A549 (cell line): Measurements from ENCODE around the gene PLEKHM2. TPM values are rescaled to one million over a fixed set of nuclear protein-coding genes. Genes with fewer than 3 reads are reported as not detected.

Experiments
- ATAC-seq, 2 experiments: fragments of 200-7000 bp in 1 of 2; fragments of >200 bp in 1 of 2; cut with Nextera tagmentation in 1 of 2; cut with Tn5 transposase in 1 of 2; 3 replicates each; pipeline versions ENCODE4 v1.8.0 to v1.9.1; 2018 to 2020; ENCODE audit warnings: mild to moderate bottlenecking in 1 of 2, moderate library complexity in 1 of 2
- CTCF ChIA-PET: fragments of 300-600 bp; sonication (Branson Sonifier 250); formaldehyde crosslinking; extraction: SDS; loops from one replicate; lab custom pipeline; 2021; ENCODE audit warnings: antibody characterized with exemption, inconsistent platforms; lab: Yijun Ruan, JAX
- POLR2A ChIA-PET: fragments of 350-600 bp; formaldehyde crosslinking; extraction: SDS; loops from one replicate; lab custom pipeline; 2021; ENCODE audit warnings: antibody characterized with exemption, inconsistent platforms; lab: Yijun Ruan, JAX
- DNase-seq, 2 experiments: peaks; one replicate each; pipeline versions ENCODE4 v3.0.0 to v3.0.0-alpha.2; 2011 to 2016; ENCODE audit warnings: low read depth in 1 of 2, low spot score in 1 of 2
- FAIRE-seq: peaks from 2 replicates; lab custom pipeline; 2011; peaks lifted over from hg19 to GRCh38; lab: Jason Lieb, UNC
- H3K27ac ChIP-seq, 2 experiments: fragments of >200 bp; sonication (Bioruptor Twin); formaldehyde crosslinking; 3 replicates each; pipeline ENCODE4 v1.5.1; 2016 to 2017
- H3K4me1 ChIP-seq: fragments of >200 bp; sonication (Bioruptor Twin); formaldehyde crosslinking; 3 replicates; pipeline ENCODE4 v1.6.1; 2016
- H3K4me2 ChIP-seq: fragments of >200 bp; sonication (Bioruptor Twin); formaldehyde crosslinking; 3 replicates; pipeline ENCODE4 v1.6.1; 2016
- H3K4me3 ChIP-seq: fragments of >200 bp; sonication (Bioruptor Twin); formaldehyde crosslinking; 3 replicates; pipeline ENCODE4 v1.5.1; 2016
- H3K9me3 ChIP-seq: fragments of >200 bp; sonication (Bioruptor Twin); formaldehyde crosslinking; 3 replicates; pipeline ENCODE4 v1.6.1; 2016
- BHLHE40 ChIP-seq: IDR thresholded peaks from 2 replicates; pipeline ENCODE4 v1.6.1; 2012; ENCODE audit warnings: low read depth, low read length, inconsistent platforms
- CBX2 ChIP-seq: fragments of 200-600 bp; sonication (generic); IDR thresholded peaks from 2 replicates; pipeline ENCODE4 v1.6.1; 2016; ENCODE audit warnings: low read depth, mild to moderate bottlenecking, borderline replicate concordance
- CBX8 ChIP-seq: fragments of 200-600 bp; sonication (generic); IDR thresholded peaks from 2 replicates; pipeline ENCODE4 v1.6.1; 2016
- EHF ChIP-seq: fragments of 250-450 bp; sonication (Bioruptor Pico); IDR thresholded peaks from 2 replicates; pipeline ENCODE4 v1.5.0; 2020; ENCODE audit warnings: mild to moderate bottlenecking
- FOSB ChIP-seq: fragments of 250-450 bp; sonication (Bioruptor Pico); IDR thresholded peaks from 2 replicates; pipeline ENCODE4 v1.5.0; 2020; ENCODE audit warnings: mild to moderate bottlenecking, moderate library complexity
- HOXB5 ChIP-seq: fragments of 250-450 bp; sonication (Bioruptor Pico); IDR thresholded peaks from 2 replicates; pipeline ENCODE4 v1.5.0; 2020; ENCODE audit warnings: mild to moderate bottlenecking, moderate library complexity
- KDM1A ChIP-seq: fragments of 200-600 bp; sonication (generic); IDR thresholded peaks from 2 replicates; pipeline ENCODE4 v1.6.1; 2016; ENCODE audit warnings: low read depth, mild to moderate bottlenecking
- KDM5A ChIP-seq: fragments of 200-600 bp; sonication (generic); IDR thresholded peaks from 2 replicates; pipeline ENCODE4 v1.6.1; 2016; ENCODE audit warnings: antibody characterized with exemption, mild to moderate bottlenecking
- MAFK ChIP-seq: fragments of 450-650 bp; IDR thresholded peaks from 2 replicates; pipeline ENCODE4 v1.6.1; 2014; ENCODE audit not compliant: partially characterized antibody
- MYC ChIP-seq: IDR thresholded peaks from 2 replicates; pipeline ENCODE4 v1.6.1; 2012; ENCODE audit warnings: mild to moderate bottlenecking, inconsistent platforms, low read length, improper control_type of control experiment, borderline replicate concordance
- NR3C1 ChIP-seq: fragments of >200 bp; sonication (Bioruptor Twin); formaldehyde crosslinking; IDR thresholded peaks from 3 replicates; pipeline ENCODE4 v1.6.1; 2017
- PHF8 ChIP-seq: fragments of 200-600 bp; sonication (generic); IDR thresholded peaks from 2 replicates; pipeline ENCODE4 v1.6.1; 2016; ENCODE audit warnings: low read depth, mild to moderate bottlenecking, antibody characterized with exemption, moderate library complexity, borderline replicate concordance
- RAD21 ChIP-seq, 2 experiments: fragments of >200 bp in 1 of 2; sonication (Bioruptor Twin) in 1 of 2; formaldehyde crosslinking in 1 of 2; IDR thresholded peaks in 1 of 2; conservative IDR thresholded peaks in 1 of 2; 2 replicates in 1 of 2; 3 replicates in 1 of 2; pipeline ENCODE4 v1.6.1; 2012 to 2018; ENCODE audit warnings: inconsistent platforms in 1 of 2
- RARB ChIP-seq: fragments of 250-450 bp; sonication (Bioruptor Pico); IDR thresholded peaks from 2 replicates; pipeline ENCODE4 v1.8.0; 2021; ENCODE audit warnings: mild to moderate bottlenecking, moderate library complexity
- RCOR1 ChIP-seq: fragments of 150-350 bp; IDR thresholded peaks from 2 replicates; pipeline ENCODE4 v1.6.1; 2014; ENCODE audit warnings: antibody characterized with exemption, low read length, low read depth
- SREBF2 ChIP-seq: fragments of 450-650 bp; IDR thresholded peaks from 2 replicates; pipeline ENCODE4 v1.6.1; 2014; ENCODE audit warnings: mild to moderate bottlenecking, moderate library complexity
- TFCP2L1 ChIP-seq: fragments of 250-450 bp; sonication (Bioruptor Pico); IDR thresholded peaks from 2 replicates; pipeline ENCODE4 v1.5.0; 2021; ENCODE audit warnings: mild to moderate bottlenecking
- ZSCAN20 ChIP-seq: fragments of 250-450 bp; sonication (Bioruptor Pico); IDR thresholded peaks from 2 replicates; pipeline ENCODE4 v1.8.0; 2022; ENCODE audit warnings: mild to moderate bottlenecking, moderate library complexity
- WGBS: methylation state at CpG from one replicate; pipeline ENCODE4 v1.1.6; 2017; ENCODE audit errors: missing lambda C conversion rate; 5-methylcytosine and 5-hydroxymethylcytosine counted together
- polyA plus RNA-seq, 4 experiments: library from polyadenylated mRNA; depleted of rRNA in 3 of 4; stranded (reverse); fragments of >200 nt; fragmentation: RNase III in 1 of 4; extraction: RNeasy Plus Mini Kit Qiagen cat#74134 plus additional on column Dnase treatment in 1 of 4; gene quantifications; 2 replicates in 3 of 4; 3 replicates in 1 of 4; pipeline ENCODE4 v1.2.3, GENCODE V29; 2011 to 2017
- TF ChIP-seq, protein P1 (sequence below): fragments of >200 bp; sonication (Bioruptor Twin); formaldehyde crosslinking; IDR thresholded peaks from 3 replicates; pipeline ENCODE4 v1.5.1; 2016
- TF ChIP-seq, protein P2 (sequence below): fragments of 150-350 bp; IDR thresholded peaks from 2 replicates; pipeline ENCODE4 v1.6.1; 2014; ENCODE audit warnings: low read depth, mild to moderate bottlenecking, low read length
- TF ChIP-seq, protein P3 (sequence below): fragments of >200 bp; sonication (Bioruptor Twin); formaldehyde crosslinking; IDR thresholded peaks from 2 replicates; pipeline ENCODE4 v1.6.1; 2016
- TF ChIP-seq, protein P4 (sequence below): fragments of 250-450 bp; sonication (Bioruptor Pico); IDR thresholded peaks from 2 replicates; pipeline ENCODE4 v1.5.0; 2020; ENCODE audit warnings: low read depth, mild to moderate bottlenecking, moderate library complexity

The PLEKHM2 gene
- polyA plus RNA-seq, 2 of the 4 experiments (the other 2 are of a cell fraction): 14.7 to 21.5 TPM

DNA sequence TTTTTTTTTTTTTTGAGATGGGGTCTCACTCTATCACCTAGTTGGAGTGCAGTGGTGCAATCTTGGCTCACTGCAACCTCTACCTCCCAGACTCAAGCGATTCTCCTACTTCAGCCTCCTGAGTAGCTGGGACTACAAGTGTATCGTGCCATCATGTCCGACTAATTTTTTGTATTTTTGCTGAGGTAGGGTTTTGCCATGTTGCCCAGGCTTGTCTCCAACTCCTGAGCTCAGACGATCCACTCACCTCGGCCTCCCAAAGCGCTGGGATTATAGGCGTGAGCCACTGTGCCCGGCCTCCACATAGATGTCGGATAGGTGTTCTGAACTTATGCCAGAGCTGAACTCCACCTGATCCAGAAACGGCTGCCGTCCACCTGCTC is 21.1 kb downstream of the PLEKHM2 start:
- ChIA-PET POLR2A (no interaction called here), CTCF (interaction anchor here (1.0 kb wide), 1 partner anchor 72 kb away, joined by 3 read pairs; no protein-coding TSS in a partner anchor)
- 94% methylated on average over 11 of the region's 11 CpGs for WGBS
- H3K4me3 ChIP-seq: no peak overlapping the region
- ATAC-seq: no peak
- TF ChIP-seq, protein P1, sequence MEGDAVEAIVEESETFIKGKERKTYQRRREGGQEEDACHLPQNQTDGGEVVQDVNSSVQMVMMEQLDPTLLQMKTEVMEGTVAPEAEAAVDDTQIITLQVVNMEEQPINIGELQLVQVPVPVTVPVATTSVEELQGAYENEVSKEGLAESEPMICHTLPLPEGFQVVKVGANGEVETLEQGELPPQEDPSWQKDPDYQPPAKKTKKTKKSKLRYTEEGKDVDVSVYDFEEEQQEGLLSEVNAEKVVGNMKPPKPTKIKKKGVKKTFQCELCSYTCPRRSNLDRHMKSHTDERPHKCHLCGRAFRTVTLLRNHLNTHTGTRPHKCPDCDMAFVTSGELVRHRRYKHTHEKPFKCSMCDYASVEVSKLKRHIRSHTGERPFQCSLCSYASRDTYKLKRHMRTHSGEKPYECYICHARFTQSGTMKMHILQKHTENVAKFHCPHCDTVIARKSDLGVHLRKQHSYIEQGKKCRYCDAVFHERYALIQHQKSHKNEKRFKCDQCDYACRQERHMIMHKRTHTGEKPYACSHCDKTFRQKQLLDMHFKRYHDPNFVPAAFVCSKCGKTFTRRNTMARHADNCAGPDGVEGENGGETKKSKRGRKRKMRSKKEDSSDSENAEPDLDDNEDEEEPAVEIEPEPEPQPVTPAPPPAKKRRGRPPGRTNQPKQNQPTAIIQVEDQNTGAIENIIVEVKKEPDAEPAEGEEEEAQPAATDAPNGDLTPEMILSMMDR: no peak
- TF ChIP-seq ZSCAN20 (CRISPR knock-in tag) (no peak), SREBF2 (no peak), CBX2 (no peak), RCOR1 (no peak), MAFK (peak; percentile 36)
- FAIRE-seq: no peak
- no peak for DNase-seq
- no peaks in the 10 kb centered on the region for H3K9me3 ChIP-seq
- no peak overlapping the region for H3K4me2 ChIP-seq
- 0 out of 3 replicates have a peak, but pooled peaks cover 4% of the 10 kb centered on the region for H3K4me1 ChIP-seq
- H3K27ac ChIP-seq: no peak overlapping the region

DNA sequence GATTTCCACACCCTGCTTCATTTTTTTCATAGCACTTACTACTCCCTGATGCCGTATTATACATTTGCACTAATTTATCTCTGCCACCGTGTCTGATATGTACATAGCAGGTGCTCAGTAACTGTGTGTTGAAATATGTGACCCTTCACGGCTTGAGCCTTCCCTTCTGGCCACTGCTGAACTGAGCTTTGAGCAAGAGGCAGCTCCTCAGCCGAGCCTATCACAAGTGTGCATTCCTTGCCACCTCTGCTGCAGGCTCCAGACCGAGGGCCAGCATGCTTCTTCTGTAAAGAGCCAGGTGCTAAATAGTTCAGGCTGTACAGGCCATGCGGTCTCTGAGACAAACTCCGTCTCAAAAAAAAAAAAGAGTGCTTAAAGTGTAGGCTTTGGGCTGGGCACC is 22.6 kb downstream of the PLEKHM2 start:
- DNase-seq: no peak
- Histone ChIP-seq H3K4me1 (0 out of 3 replicates have a peak, but pooled peaks cover 4% of the 10 kb centered on the region), H3K4me3 (no peak overlapping the region), H3K4me2 (no peak overlapping the region), H3K27ac (no peak overlapping the region), H3K9me3 (no peaks in the 10 kb centered on the region)
- ChIA-PET POLR2A (no interaction called here), CTCF (no interaction called here)
- no peak for FAIRE-seq
- 82% methylated on average over 7 of the region's 7 CpGs for WGBS
- no peak for TF ChIP-seq RAD21 (conservative IDR thresholded peaks at IDR 0.05 in 1 of 2, IDR thresholded peaks at IDR 0.05 in 1 of 2)
- TF ChIP-seq KDM1A: no peak
- no peak for TF ChIP-seq HOXB5 (CRISPR knock-in tag)
- TF ChIP-seq, protein P2, sequence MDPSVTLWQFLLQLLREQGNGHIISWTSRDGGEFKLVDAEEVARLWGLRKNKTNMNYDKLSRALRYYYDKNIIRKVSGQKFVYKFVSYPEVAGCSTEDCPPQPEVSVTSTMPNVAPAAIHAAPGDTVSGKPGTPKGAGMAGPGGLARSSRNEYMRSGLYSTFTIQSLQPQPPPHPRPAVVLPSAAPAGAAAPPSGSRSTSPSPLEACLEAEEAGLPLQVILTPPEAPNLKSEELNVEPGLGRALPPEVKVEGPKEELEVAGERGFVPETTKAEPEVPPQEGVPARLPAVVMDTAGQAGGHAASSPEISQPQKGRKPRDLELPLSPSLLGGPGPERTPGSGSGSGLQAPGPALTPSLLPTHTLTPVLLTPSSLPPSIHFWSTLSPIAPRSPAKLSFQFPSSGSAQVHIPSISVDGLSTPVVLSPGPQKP: no peak
- TF ChIP-seq, protein P3, sequence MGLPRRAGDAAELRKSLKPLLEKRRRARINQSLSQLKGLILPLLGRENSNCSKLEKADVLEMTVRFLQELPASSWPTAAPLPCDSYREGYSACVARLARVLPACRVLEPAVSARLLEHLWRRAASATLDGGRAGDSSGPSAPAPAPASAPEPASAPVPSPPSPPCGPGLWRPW: no peak
- TF ChIP-seq NR3C1: no peak
- no peak for TF ChIP-seq TFCP2L1 (CRISPR knock-in tag)
- TF ChIP-seq RCOR1: no peak
- no peak for TF ChIP-seq EHF (CRISPR knock-in tag)
- TF ChIP-seq, protein P1: no peak
- TF ChIP-seq FOSB (CRISPR knock-in tag): no peak
- no peak for TF ChIP-seq MYC
- TF ChIP-seq RARB (CRISPR knock-in tag): no peak
- no peak for TF ChIP-seq CBX8
- TF ChIP-seq, protein P4, sequence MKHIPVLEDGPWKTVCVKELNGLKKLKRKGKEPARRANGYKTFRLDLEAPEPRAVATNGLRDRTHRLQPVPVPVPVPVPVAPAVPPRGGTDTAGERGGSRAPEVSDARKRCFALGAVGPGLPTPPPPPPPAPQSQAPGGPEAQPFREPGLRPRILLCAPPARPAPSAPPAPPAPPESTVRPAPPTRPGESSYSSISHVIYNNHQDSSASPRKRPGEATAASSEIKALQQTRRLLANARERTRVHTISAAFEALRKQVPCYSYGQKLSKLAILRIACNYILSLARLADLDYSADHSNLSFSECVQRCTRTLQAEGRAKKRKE: no peak
- TF ChIP-seq ZSCAN20 (CRISPR knock-in tag): no peak
- TF ChIP-seq BHLHE40: no peak
- no peak for TF ChIP-seq PHF8
- TF ChIP-seq KDM5A: no peak
- no peak for ATAC-seq
